GM12878 (cell line): ENCODE results near the gene SMG6. TPM values are rescaled to one million over a fixed set of nuclear protein-coding genes. Genes with fewer than 3 reads are reported as not detected.

Experiments used
- BHLHE40 ChIP-seq, 2 experiments: fragments of 450-650 bp in 1 of 2; IDR thresholded peaks; 2 replicates each; pipeline ENCODE4 v1.6.1; 2011 to 2017; ENCODE audit warnings: low read depth in 2 of 2, borderline replicate concordance in 1 of 2, improper control_type of control experiment in 1 of 2, low read length in 1 of 2, mild to moderate bottlenecking in 1 of 2
- CBX3 ChIP-seq: fragments of 200-600 bp; sonication (generic); IDR thresholded peaks from 2 replicates; pipeline ENCODE4 v1.6.1; 2016; ENCODE audit warnings: low read depth, borderline replicate concordance
- CHD2 ChIP-seq: IDR thresholded peaks from 2 replicates; pipeline ENCODE4 v1.6.1; 2011; ENCODE audit warnings: low read depth, low read length, improper control_type of control experiment, borderline replicate concordance
- EP300 ChIP-seq, 2 experiments: fragments of 150-350 bp in 1 of 2; IDR thresholded peaks; 2 replicates each; pipeline ENCODE4 v1.6.1; 2011 to 2012; ENCODE audit warnings: low read depth in 2 of 2, low read length in 2 of 2, borderline replicate concordance in 1 of 2, improper control_type of control experiment in 1 of 2, inconsistent platforms in 1 of 2; ENCODE audit not compliant: control insufficient read depth in 1 of 2
- HDAC2 ChIP-seq: fragments of 200-600 bp; sonication (generic); IDR thresholded peaks from 2 replicates; pipeline ENCODE4 v1.6.1; 2017
- HDGF ChIP-seq: fragments of 450-650 bp; IDR thresholded peaks from 2 replicates; pipeline ENCODE4 v1.6.1; 2016; ENCODE audit warnings: antibody characterized with exemption
- IKZF2 ChIP-seq, 2 experiments: fragments of 450-650 bp; IDR thresholded peaks; 2 replicates each; pipeline ENCODE4 v1.6.1; 2017; ENCODE audit warnings: mild to moderate bottlenecking in 2 of 2, moderate library complexity in 2 of 2
- JUNB ChIP-seq: IDR thresholded peaks from 2 replicates; pipeline ENCODE4 v1.6.1; 2016; ENCODE audit warnings: antibody characterized with exemption, mild to moderate bottlenecking
- MXI1 ChIP-seq: fragments of 150-350 bp; IDR thresholded peaks from 2 replicates; pipeline ENCODE4 v1.6.1; 2011; ENCODE audit warnings: low read depth, mild to moderate bottlenecking, inconsistent platforms, low read length, improper control_type of control experiment
- NBN ChIP-seq: fragments of 450-650 bp; IDR thresholded peaks from 2 replicates; pipeline ENCODE4 v1.6.1; 2016
- POU2F2 ChIP-seq: IDR thresholded peaks from 3 replicates; pipeline ENCODE4 v1.6.1; 2011; ENCODE audit warnings: low read depth, mild to moderate bottlenecking, low read length, borderline replicate concordance
- RELA ChIP-seq: fragments of 450-650 bp; IDR thresholded peaks from 2 replicates; pipeline ENCODE4 v1.8.0; 2014; ENCODE audit warnings: borderline replicate concordance; ENCODE audit not compliant: partially characterized antibody
- SMAD1 ChIP-seq: fragments of 450-650 bp; IDR thresholded peaks from 2 replicates; pipeline ENCODE4 v1.6.1; 2018; ENCODE audit warnings: mild to moderate bottlenecking, low read depth; ENCODE audit not compliant: partially characterized antibody
- SP1 ChIP-seq: IDR thresholded peaks from one replicate; pipeline ENCODE4 v1.6.1; 2011; ENCODE audit warnings: low read depth, low read length
- SPI1 ChIP-seq: IDR thresholded peaks from 2 replicates; pipeline ENCODE4 v1.6.1; 2011; ENCODE audit warnings: low read depth, mild to moderate bottlenecking, low read length, moderate library complexity, borderline replicate concordance; ENCODE audit not compliant: insufficient read depth
- TBL1XR1 ChIP-seq: IDR thresholded peaks from 2 replicates; pipeline ENCODE4 v1.6.1; 2012; ENCODE audit warnings: low read depth, low read length, improper control_type of control experiment
- TCF12 ChIP-seq: IDR thresholded peaks from 2 replicates; pipeline ENCODE4 v1.6.1; 2011; ENCODE audit warnings: low read depth, mild to moderate bottlenecking, low read length
- ZNF207 ChIP-seq: fragments of 450-650 bp; IDR thresholded peaks from 2 replicates; pipeline ENCODE4 v1.6.1; 2014; ENCODE audit warnings: antibody characterized with exemption, mild to moderate bottlenecking, borderline replicate concordance
- polyA plus RNA-seq, 11 experiments: library from polyadenylated mRNA; depleted of rRNA in 4 of 11; unstranded in 6 of 11; stranded (reverse) in 5 of 11; fragments of >200 nt; fragmentation: Nextera tagmentation in 4 of 11; fragmentation: Illumina TruSeq in 1 of 11; extraction: Ambion mirVana in 4 of 11; extraction: Trizol in 1 of 11; gene quantifications; 1 replicate in 1 of 11; 2 replicates in 10 of 11; pipeline versions ENCODE4 v1.2.1 to v1.2.3, GENCODE V29; 2011 to 2016; ENCODE audit warnings: inconsistent platforms in 2 of 11, missing spikeins in 2 of 11, low read depth in 1 of 11
- total RNA-seq, 4 experiments: library from RNA; depleted of rRNA in 3 of 4; stranded (reverse); fragments of >200 nt in 3 of 4; fragmentation: Illumina TruSeq in 1 of 4; extraction: Trizol in 1 of 4; gene quantifications; 2 replicates each; pipeline versions ENCODE4 v1.2.1 to v1.2.3, GENCODE V29; 2013 to 2021
- TF ChIP-seq, protein P1 (sequence below): IDR thresholded peaks from 2 replicates; pipeline ENCODE4 v1.6.1; 2012; ENCODE audit warnings: mild to moderate bottlenecking, low read depth, low read length
- TF ChIP-seq, protein P2 (sequence below): IDR thresholded peaks from 2 replicates; pipeline ENCODE4 v1.6.1; 2012; ENCODE audit warnings: low read depth, low read length, improper control_type of control experiment
- TF ChIP-seq, protein P3 (sequence below): IDR thresholded peaks from 2 replicates; pipeline ENCODE4 v1.6.1; 2012; ENCODE audit warnings: low read depth, low read length, improper control_type of control experiment

Gene SMG6
- total and polyA plus RNA-seq, 10 of the 15 experiments (the other 5 are each of a cell fraction or from before 2014, with no cell fraction given), result 0.58 to 28.7 (median 15.7) TPM

DNA sequence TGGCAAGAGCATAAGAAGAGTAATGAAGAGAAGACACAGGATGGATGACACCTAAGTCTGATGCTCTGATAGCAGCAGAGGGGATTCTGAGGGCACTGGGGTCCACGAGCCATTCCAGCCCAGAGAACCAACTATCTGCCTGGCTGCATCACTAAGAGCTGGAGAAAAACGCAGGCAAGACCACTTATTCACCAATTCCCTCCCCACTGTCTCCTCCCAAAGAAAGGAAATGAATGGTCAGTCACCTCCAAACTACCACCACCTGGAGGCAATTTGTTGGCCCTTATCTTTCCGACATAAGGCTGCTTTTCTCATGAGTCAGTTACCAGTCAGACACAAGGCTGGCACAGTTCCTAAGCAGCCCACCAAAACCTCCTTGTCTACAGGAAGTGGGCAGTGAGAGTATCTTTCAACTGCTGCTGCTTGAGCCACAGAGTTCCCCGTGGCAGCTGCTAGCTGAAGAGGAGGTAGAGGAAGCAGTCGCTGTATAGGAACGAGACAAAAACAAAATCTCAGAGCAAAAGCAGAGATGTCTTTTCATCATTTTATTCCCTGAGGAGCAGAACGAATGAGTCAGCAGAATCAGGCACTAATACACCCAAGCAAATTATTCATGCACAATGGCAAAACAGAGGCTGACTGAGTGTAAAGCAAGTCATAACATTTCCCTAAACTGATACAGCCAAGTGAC lies 111.1 kb downstream of the SMG6 start (continued):
- TF ChIP-seq CHD2 (no peak), HDGF (no peak), NBN (0 out of 2 replicates have a peak, but pooled peaks have one; percentile 17), MXI1 (no peak), ZNF207 (no peak), RELA (no peak), JUNB (no peak), POU2F2 (no peak), SMAD1 (no peak), IKZF2 (IDR thresholded peaks at IDR 0.05) (peak; percentile 35 to 49; a peak in 2 of 4 replicates), TBL1XR1 (no peak), EP300 (IDR thresholded peaks at IDR 0.05; ENCODE audit: borderline replicate concordance in 1 of 2, control insufficient read depth in 1 of 2, low read depth in 2 of 2, low read length in 2 of 2) (no peak), SP1 (no peak), BHLHE40 (IDR thresholded peaks at IDR 0.05; ENCODE audit: borderline replicate concordance in 1 of 2, low read depth in 2 of 2, low read length in 1 of 2) (peak; percentile 7 to 43; a peak in 1 of 4 replicates), CBX3 (no peak), TCF12 (peak; percentile 58; the same call in 1 of the 2 replicates), HDAC2 (no peak), SPI1 (peak; percentile 4; the same call in 1 of the 2 replicates)
- TF ChIP-seq, protein P1, sequence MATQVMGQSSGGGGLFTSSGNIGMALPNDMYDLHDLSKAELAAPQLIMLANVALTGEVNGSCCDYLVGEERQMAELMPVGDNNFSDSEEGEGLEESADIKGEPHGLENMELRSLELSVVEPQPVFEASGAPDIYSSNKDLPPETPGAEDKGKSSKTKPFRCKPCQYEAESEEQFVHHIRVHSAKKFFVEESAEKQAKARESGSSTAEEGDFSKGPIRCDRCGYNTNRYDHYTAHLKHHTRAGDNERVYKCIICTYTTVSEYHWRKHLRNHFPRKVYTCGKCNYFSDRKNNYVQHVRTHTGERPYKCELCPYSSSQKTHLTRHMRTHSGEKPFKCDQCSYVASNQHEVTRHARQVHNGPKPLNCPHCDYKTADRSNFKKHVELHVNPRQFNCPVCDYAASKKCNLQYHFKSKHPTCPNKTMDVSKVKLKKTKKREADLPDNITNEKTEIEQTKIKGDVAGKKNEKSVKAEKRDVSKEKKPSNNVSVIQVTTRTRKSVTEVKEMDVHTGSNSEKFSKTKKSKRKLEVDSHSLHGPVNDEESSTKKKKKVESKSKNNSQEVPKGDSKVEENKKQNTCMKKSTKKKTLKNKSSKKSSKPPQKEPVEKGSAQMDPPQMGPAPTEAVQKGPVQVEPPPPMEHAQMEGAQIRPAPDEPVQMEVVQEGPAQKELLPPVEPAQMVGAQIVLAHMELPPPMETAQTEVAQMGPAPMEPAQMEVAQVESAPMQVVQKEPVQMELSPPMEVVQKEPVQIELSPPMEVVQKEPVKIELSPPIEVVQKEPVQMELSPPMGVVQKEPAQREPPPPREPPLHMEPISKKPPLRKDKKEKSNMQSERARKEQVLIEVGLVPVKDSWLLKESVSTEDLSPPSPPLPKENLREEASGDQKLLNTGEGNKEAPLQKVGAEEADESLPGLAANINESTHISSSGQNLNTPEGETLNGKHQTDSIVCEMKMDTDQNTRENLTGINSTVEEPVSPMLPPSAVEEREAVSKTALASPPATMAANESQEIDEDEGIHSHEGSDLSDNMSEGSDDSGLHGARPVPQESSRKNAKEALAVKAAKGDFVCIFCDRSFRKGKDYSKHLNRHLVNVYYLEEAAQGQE, result no peak
- TF ChIP-seq, protein P2, sequence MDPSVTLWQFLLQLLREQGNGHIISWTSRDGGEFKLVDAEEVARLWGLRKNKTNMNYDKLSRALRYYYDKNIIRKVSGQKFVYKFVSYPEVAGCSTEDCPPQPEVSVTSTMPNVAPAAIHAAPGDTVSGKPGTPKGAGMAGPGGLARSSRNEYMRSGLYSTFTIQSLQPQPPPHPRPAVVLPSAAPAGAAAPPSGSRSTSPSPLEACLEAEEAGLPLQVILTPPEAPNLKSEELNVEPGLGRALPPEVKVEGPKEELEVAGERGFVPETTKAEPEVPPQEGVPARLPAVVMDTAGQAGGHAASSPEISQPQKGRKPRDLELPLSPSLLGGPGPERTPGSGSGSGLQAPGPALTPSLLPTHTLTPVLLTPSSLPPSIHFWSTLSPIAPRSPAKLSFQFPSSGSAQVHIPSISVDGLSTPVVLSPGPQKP, result no peak
- TF ChIP-seq, protein P3, sequence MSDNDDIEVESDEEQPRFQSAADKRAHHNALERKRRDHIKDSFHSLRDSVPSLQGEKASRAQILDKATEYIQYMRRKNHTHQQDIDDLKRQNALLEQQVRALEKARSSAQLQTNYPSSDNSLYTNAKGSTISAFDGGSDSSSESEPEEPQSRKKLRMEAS, result no peak
